ENCODE results near the gene GPC3.

GRCh38 chrX:133989993-133990392, 4.6 kb upstream of the GPC3 start:
- TF ChIP-seq CTCF (conservative IDR thresholded peaks at IDR 0.05; ENCODE audit: low read depth, low read length) (no peak), POLR2A (IDR thresholded peaks at IDR 0.05; ENCODE audit: low read depth, low read length) (no peak)

Data from IMR-90 (cell line).